HG03108 (cell line): ENCODE measurements around the gene EPB41L1.

Experiments used
- ATAC-seq: cut with Tn5 transposase; IDR thresholded peaks from one replicate; pipeline ENCODE4 v1.9.1; 2021; ENCODE audit warnings: moderate library complexity; ENCODE audit not compliant: unreplicated experiment

The EPB41L1 gene

GRCh38 chr20:36255445-36255844 lies 100.9 kb downstream of the EPB41L1 start:
- ATAC-seq, result no peak

- no peak for ATAC-seq
These were observed 104.9 kb downstream of the EPB41L1 start for GRCh38 chr20:36259177-36260061.

- ATAC-seq, result no peak
These were observed 105.8 kb downstream of the EPB41L1 start for GRCh38 chr20:36260316-36260715.

- no peak for ATAC-seq
These were observed 107.0 kb downstream of the EPB41L1 start for GRCh38 chr20:36261389-36262105.

DNA sequence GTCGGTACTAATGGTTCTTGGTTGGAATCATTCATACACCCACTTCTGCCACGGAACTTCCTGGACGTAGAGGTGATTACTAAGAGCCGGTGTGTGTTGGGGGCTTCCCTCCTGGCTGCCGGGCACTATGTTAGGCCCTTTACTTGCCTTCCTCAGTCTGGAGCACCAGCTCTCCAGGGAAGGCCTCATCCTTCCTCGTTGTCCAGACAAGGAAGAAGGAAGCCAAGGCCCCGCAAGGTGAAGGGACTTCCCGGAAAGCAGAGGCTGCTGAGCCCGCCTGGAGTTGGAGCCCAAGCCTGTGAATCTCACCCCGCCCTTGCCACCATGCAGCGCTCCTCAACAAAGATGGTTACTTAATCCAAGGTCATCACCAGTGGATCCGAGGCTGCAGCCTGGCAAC lies 107.9 kb downstream of the EPB41L1 start:
- no peak for ATAC-seq

DNA sequence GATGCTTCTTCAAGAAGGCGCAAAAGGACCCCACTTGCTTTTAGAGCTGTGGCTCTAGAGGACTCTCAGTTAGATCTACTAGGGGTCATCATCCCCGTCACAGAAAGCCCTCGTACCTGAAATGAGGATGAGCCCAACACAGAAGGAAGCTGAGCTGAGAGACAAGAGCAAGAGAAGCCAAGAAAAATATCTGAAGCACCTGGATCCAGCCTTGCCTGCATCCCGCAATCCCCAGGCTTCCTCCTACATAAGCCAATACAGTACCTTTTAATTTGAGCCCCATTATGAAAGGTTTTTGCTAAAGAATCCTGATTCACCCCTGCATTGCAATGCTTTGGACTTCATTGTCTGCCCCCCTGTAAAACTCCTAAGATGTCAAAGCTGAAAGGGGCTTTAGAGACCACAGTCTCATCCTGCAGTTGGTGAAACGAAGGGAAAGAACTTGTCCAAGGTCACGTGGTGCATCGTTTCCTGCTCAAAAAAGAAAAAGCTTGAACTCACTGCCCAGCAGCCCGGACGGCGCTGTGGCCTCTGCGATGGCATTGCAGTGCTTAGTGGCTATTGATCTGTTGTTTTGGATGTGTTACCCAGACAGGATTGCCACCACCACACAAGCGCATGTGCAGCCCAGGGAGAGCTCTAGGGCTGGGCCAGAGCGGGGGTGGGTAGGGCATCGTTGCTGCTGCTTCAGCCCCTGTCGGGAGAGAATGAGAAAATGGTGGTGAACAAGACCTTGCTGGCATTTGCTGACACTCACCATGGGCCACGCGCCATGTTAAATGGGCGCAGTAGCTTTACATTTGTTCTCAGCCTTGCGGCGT lies 110.1 kb downstream of the EPB41L1 start:
- no peak for ATAC-seq

GRCh38 chr20:36266189-36266588 lies 111.6 kb downstream of the EPB41L1 start:
- ATAC-seq, result no peak

DNA sequence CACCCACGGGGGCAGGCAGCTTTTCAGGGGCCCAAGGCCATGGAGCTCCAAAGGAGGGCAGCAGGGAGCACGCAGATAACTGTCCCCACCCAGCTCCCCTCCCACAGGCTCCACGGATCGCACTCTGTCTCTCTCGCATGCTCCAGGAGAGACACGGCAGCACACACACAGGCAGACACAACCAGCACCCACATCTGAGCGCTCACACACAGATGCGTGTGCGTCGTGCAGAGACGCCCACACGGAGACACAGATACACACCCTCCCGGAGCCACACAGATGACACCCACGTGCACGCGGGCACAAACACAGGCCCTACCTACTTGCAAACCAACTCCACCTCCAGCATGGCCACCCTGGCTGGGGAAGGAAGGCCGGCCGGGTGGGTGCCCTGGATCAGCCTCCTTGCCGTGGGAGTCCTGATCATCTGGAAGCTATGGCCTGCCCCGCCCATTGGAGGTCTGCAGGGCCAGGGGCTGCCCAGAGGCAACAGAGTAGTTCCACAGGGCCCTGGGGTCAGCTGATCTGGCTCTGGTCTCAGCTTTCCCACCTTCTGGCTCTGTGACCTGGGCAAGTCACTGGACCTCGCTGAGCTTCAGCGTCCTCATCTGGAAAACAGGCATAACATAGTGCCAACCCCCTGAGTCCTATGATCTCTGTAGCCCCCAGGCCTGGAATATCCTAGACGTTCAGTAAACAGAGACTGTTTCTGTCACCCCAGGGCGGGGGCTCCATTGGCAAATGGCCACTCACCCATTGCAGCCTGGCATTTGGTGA lies 113.3 kb downstream of the EPB41L1 start:
- ATAC-seq, result no peak

DNA sequence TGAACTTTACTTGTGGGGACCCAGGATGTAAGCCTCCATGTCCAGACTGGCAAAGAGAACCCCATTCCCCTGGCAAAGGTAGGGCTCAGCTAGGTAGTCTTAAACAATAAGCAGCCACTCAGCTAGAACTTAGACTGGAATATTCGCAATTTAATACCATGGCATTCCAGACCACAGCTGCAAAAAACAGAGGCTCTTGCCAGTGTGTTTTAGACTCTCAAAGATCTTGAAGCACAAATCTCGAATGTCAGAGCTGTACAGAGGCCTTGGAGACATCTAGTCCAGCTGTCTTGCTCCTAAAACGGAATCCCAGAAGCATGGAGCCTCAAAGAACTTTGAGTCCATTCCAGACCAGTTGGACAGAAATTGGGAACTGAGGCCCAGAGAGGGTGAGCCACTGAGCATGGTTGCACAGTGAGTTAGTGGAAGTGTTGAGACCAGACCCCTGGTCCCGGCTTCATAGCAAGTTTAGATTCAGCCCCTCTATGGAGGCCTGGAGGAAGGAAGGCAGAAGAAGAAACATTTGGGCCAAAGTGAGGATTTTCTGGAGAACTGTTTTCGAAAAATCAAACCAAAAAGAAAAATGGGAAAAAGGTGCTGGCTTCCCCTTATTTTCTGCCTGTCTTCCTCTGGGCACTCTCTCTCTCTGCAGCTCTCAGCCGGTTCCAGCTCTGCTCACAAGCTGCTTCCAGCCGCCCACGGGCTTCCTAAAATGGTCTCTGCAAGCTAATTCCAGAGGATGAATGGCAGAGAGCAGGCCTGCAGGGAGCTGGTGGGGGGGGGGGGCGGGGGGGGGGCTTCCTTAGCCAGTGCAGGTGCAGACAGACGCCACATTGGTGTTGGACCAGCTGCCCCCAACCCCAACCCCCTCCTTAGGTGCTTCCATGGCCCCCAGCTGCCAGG lies 114.2 kb downstream of the EPB41L1 start:
- ATAC-seq, result no peak

- ATAC-seq, result no peak
These were observed 115.0 kb downstream of the EPB41L1 start for GRCh38 chr20:36269507-36269906.

DNA sequence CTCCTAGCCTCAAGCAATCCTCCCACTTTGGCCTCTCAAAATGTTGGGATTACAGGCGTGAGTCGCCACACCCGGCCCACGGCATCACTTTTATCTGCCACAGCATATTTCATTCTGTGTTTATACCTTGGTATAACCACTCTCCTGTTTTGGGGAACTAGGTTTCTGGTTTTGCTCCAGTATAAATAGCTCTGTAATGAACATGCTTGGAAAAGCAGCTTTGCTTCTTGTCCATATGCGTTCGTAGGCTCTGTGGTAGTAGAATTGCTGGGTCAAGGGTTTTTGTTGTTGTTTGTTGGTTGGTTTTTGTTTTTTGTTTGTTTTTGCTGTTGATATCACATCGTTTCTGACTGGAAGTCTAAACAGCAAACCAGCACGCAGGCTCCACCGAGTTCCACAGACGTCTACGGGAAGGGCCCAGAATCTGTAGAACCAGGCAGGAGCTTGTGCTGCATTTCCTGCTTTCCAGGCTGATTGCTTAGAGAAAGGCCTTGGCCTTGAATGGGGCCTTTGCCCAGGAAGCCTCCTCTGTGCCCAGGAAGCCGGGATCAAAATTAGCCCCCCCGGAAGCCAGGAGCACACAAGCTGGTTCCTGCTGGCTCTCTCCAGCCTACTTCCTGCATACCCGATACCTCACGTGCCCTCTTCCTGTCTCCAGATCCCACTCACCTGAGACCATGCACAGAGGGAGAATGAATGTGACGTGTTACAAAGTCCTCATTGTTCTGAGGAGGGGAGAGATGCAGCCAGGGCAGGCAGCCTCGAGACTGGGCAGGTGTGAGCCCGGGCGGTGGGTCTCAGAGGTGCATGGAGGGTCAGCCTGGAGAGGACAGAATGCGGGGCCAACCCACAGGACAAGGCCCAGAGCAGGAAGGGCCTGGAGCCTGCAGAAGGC lies 116.5 kb downstream of the EPB41L1 start:
- no peak for ATAC-seq

GRCh38 chr20:36271639-36272546 lies 117.4 kb downstream of the EPB41L1 start:
- no peak for ATAC-seq

GRCh38 chr20:36272547-36273220 lies 118.1 kb downstream of the EPB41L1 start:
- ATAC-seq, result no peak

DNA sequence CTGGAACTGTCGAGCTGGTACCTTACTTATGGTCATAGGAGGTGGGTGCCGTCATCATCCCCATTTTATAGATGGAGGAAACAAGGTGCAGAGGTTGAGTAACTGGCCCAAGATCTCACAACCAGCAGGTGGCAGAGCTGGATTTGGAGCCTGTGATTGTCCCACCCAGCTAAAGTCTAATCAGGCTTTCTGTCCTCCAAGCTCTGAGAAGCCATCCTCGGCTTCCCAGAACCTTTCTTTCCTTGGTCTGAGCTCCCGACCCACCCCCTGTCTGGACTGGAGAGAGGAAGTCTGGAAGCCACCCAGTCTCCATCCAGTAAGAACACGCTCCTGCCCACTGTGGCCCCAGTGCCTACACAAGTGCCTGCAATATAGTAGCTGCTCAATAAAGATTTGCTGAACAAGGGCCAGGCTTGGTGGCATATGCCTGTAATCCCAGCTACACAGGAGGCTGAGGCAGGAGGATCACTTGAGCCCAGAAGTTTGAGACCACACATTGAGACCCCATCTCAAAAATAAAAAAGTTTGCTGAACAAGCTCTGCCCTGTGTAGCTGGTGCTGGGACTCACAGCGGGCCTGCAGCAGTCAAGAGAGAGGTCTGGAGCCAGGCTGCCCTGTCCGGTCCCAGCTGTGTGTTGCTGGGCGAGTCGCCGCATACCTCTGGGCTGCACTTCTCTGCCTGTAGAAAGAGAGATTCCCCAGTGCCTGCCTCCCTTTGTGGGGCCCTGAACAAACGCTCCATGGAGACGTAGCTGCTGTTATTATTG lies 119.1 kb downstream of the EPB41L1 start:
- ATAC-seq, result no peak

- no peak for ATAC-seq
These were observed 119.8 kb downstream of the EPB41L1 start for GRCh38 chr20:36274181-36274841.

DNA sequence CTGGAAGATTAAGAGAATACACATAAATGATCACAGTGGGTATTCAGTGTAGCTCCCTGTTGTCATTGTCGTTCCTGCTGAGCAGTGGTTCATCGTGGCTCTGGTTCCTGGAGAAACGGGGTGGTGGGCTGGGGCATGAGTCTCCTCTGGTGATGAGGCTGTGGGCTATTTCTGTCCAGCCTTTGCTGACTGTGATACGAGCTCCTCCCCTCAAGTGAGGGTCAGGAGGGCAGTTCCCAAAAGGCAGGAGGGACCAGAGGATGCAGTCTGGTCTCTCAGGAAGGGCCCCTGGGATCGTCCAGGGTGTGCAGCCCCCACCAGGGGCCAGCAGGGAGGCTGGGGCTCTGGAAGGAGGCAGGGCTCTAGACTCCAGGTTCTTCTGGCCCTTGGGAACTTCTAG lies 120.5 kb downstream of the EPB41L1 start:
- ATAC-seq, result no peak
